Type B pancreatic cell (in vitro differentiated cells): Measurements from ENCODE around the gene BLTP3A. TPM values are rescaled to one million over a fixed set of nuclear protein-coding genes. Genes with fewer than 3 reads are reported as not detected.
"Not testable (repeated sequence)": the region's sequence is repeated elsewhere in the genome, so short reads cannot be mapped to it uniquely, and the experiment has no call there.

ENCODE experiments used
- DNase-seq: peaks from one replicate; pipeline ENCODE4 v3.0.0; 2021; ENCODE audit warnings: mixed read lengths; ENCODE audit not compliant: unreplicated experiment; ENCODE audit errors: extremely low spot score
- H3K27ac Mint-ChIP-seq: 2 replicates; pipeline ENCODE4 v1.8.0; 2021; ENCODE audit warnings: mild to moderate bottlenecking, mixed read lengths
- H3K27me3 Mint-ChIP-seq: 2 replicates; pipeline ENCODE4 v1.8.0; 2021; ENCODE audit warnings: mixed read lengths
- H3K36me3 Mint-ChIP-seq: 2 replicates; pipeline ENCODE4 v1.8.0; 2021; ENCODE audit warnings: mixed read lengths
- H3K4me1 Mint-ChIP-seq: one replicate; pipeline ENCODE4 v1.8.0; 2021; ENCODE audit warnings: mixed read lengths; ENCODE audit not compliant: unreplicated experiment
- H3K4me3 Mint-ChIP-seq: 2 replicates; pipeline ENCODE4 v1.8.0; 2021; ENCODE audit warnings: mild to moderate bottlenecking, mixed read lengths
- H3K9me3 Mint-ChIP-seq: 2 replicates; pipeline ENCODE4 v1.8.0; 2021; ENCODE audit warnings: mixed read lengths
- total RNA-seq: library from RNA; stranded (reverse); gene quantifications from 2 replicates; pipeline ENCODE4 v1.2.1, GENCODE V29; 2021; ENCODE audit warnings: low replicate concordance
- TF ChIP-seq, protein P1 (sequence below): fragments of 200-600 bp; sonication (generic); conservative IDR thresholded peaks from 2 replicates; pipeline ENCODE4 v1.5.0; 2021; ENCODE audit warnings: antibody characterized with exemption, mild to moderate bottlenecking

The BLTP3A gene
- total RNA-seq, 1 donor from 2014 or later: 13.0 TPM

DNA sequence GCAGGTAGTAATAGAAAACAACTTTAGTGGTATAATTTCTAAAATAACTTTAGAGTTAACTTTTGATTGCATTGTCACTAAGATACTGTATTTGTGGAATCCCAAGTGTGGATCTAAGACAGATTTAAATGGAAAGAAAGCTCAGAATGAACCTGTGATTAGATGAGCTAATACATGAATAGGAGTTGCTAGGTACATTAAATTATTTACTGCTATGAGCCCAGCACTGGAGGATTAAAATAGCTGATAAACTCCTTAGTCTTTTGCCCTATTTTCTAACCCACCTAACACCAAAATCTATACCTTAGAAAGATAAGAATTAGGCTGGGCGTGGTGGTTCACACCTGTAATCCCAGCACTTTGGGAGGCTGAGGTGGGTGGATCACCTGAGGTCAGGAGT lies 23.7 kb upstream of the BLTP3A start:
- no peaks in the 10 kb centered on the region for H3K4me1 Mint-ChIP-seq
- H3K27ac Mint-ChIP-seq: no peak overlapping the region
- no peak for DNase-seq
- no peak overlapping the region for H3K4me3 Mint-ChIP-seq
- H3K9me3 Mint-ChIP-seq: no peaks in the 10 kb centered on the region
- H3K36me3 Mint-ChIP-seq: peaks cover 9% of the 10 kb centered on the region
- TF ChIP-seq, protein P1, sequence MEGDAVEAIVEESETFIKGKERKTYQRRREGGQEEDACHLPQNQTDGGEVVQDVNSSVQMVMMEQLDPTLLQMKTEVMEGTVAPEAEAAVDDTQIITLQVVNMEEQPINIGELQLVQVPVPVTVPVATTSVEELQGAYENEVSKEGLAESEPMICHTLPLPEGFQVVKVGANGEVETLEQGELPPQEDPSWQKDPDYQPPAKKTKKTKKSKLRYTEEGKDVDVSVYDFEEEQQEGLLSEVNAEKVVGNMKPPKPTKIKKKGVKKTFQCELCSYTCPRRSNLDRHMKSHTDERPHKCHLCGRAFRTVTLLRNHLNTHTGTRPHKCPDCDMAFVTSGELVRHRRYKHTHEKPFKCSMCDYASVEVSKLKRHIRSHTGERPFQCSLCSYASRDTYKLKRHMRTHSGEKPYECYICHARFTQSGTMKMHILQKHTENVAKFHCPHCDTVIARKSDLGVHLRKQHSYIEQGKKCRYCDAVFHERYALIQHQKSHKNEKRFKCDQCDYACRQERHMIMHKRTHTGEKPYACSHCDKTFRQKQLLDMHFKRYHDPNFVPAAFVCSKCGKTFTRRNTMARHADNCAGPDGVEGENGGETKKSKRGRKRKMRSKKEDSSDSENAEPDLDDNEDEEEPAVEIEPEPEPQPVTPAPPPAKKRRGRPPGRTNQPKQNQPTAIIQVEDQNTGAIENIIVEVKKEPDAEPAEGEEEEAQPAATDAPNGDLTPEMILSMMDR: no peak
- H3K27me3 Mint-ChIP-seq: no peaks in the 10 kb centered on the region

DNA sequence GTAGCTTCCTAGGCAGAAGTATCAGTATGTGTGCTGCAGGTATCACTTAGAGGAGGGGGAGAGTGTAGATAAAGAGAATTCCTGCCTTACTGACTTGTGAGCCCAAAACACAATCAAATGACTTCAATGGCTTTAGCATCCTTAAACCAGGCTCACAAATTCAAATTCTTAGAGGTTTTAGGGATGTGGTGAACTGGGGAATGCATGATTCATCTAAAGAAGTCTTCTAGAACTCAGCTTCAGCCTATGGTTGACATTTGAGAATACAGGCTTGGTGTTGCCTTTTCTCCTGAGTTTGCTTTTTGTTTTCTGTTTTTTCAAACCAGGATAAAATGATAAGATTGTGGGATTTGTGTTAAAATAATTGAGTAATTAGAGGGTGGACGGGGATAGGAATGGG lies 20.2 kb upstream of the BLTP3A start:
- H3K4me3 Mint-ChIP-seq: no peak overlapping the region
- TF ChIP-seq, protein P1: no peak
- no peaks in the 10 kb centered on the region for H3K9me3 Mint-ChIP-seq
- DNase-seq: no peak
- H3K27me3 Mint-ChIP-seq: no peaks in the 10 kb centered on the region
- H3K36me3 Mint-ChIP-seq: peaks cover 20% of the 10 kb centered on the region
- H3K27ac Mint-ChIP-seq: no peak overlapping the region
- H3K4me1 Mint-ChIP-seq: no peaks in the 10 kb centered on the region

DNA sequence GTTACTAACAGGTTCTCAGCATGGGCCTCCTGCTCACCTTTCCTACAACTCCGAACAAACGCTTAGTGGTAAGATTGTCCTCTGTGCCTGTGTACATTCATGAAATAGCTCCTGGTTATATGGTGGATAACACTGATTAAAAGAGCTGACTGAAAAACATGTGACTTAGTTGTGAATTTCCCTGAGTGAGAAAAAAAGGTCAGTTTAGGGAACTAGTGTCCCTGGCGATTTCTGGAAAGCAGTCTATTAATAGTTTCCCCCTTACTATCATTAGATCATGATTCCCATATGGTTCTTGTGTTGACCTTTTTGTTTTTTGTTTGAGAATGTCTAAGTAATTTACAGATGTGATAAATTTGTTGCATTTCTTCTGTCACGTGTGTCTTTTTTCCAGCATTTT lies 18.9 kb upstream of the BLTP3A start:
- DNase-seq: no peak
- peaks cover 24% of the 10 kb centered on the region for H3K36me3 Mint-ChIP-seq
- no peak overlapping the region for H3K27ac Mint-ChIP-seq
- no peaks in the 10 kb centered on the region for H3K27me3 Mint-ChIP-seq
- TF ChIP-seq, protein P1: no peak
- no peaks in the 10 kb centered on the region for H3K9me3 Mint-ChIP-seq
- H3K4me3 Mint-ChIP-seq: no peak overlapping the region
- H3K4me1 Mint-ChIP-seq: no peaks in the 10 kb centered on the region

DNA sequence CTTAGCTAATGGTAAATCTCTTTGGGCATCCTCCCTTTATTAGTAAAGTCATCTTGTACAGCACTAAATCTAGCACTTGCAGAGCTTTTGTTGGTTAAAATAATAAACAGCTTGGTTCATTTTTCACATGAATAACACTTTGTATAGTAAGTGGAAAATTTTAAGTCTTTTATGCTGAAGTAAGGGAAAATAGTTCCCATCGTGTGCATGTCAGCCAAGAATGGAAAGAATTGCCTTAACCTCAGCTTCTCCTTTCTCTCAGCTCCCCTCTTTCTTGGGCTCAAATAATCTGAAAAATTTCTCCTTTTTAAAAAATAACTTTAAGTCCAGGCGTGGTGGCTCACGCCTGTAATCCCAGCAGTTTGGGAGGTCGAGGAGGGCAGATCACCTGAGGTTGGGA lies 18.0 kb upstream of the BLTP3A start:
- Mint-ChIP-seq H3K27me3 (no peaks in the 10 kb centered on the region), H3K36me3 (peaks cover 24% of the 10 kb centered on the region), H3K4me1 (no peaks in the 10 kb centered on the region), H3K27ac (no peak overlapping the region), H3K9me3 (no peaks in the 10 kb centered on the region), H3K4me3 (no peak overlapping the region)
- TF ChIP-seq, protein P1: no peak
- DNase-seq: no peak

DNA sequence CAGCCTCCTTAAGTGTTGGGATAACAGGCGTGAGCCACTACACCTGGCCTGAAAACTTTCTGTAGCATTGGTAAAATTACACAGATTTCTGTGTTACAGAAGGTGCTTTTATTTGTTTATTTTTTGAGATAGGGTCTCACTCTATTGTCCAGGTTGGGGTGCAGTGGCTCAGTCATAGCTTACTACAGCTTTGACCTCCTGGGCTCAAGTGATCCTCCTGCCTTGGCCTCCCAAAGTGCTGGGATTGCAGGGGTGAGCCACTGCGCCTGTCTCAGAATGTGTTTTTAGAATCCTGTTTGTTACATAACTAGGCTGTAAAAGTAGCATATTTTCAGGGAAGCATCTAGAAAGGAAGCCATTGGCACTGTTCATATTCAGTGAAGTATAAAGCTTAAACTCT lies 16.9 kb upstream of the BLTP3A start:
- no peak for DNase-seq
- peaks cover 27% of the 10 kb centered on the region for H3K36me3 Mint-ChIP-seq
- no peaks in the 10 kb centered on the region for H3K27me3 Mint-ChIP-seq
- TF ChIP-seq, protein P1: no peak
- H3K4me1 Mint-ChIP-seq: no peaks in the 10 kb centered on the region
- H3K27ac Mint-ChIP-seq: no peak overlapping the region
- no peak overlapping the region for H3K4me3 Mint-ChIP-seq
- H3K9me3 Mint-ChIP-seq: no peaks in the 10 kb centered on the region

DNA sequence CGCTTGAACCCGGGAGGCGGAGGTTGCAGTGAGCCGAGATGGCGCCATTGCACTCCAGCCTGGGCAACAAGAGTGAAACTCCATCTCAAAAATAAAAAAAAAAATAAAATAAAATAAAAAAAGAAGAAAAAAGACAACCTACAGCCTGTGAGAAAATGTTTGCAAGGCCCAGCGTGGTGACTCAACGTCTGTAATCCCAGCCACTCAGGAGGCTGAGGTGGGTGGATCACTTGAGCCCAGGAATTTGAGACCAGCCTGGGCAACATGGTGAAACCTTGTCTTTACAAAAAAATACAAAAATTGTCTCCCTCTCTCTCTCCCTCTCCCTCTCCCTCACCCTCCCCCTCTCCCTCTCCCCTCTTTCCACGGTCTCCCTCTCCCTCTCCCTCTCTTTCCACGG lies 6.5 kb upstream of the BLTP3A start:
- not testable (repeated sequence) for DNase-seq, H3K4me3 Mint-ChIP-seq, H3K27me3 Mint-ChIP-seq

DNA sequence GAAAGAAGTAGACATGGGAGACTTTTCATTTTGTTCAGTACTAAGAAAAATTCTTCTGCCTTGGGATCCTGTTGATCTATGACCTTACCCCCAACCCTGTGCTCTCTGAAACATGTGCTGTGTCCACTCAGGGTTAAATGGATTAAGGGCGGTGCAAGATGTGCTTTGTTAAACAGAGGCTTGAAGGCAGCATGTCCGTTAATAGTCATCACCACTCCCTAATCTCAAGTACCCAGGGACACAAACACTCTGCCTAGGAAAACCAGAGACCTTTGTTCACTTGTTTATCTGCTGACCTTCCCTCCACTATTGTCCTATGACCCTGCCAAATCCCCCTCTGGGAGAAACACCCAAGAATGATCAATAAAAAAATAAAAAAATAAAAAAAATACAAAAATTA lies 4.7 kb upstream of the BLTP3A start:
- H3K27ac Mint-ChIP-seq: not testable (repeated sequence)

More for the DNA sequence above, 6.5 kb upstream of the BLTP3A start:
- not testable (repeated sequence) for H3K36me3 Mint-ChIP-seq, H3K4me1 Mint-ChIP-seq, H3K27ac Mint-ChIP-seq, H3K9me3 Mint-ChIP-seq

More for the DNA sequence above, 4.7 kb upstream of the BLTP3A start:
- not testable (repeated sequence) for H3K36me3 Mint-ChIP-seq, DNase-seq, H3K9me3 Mint-ChIP-seq, H3K4me1 Mint-ChIP-seq, H3K4me3 Mint-ChIP-seq, H3K27me3 Mint-ChIP-seq
